Smooth muscle cell (in vitro differentiated cells): ENCODE measurements around the gene C1QTNF12. TPM values are rescaled to one million over a fixed set of nuclear protein-coding genes. Genes with fewer than 3 reads are reported as not detected.

ENCODE experiments used
- DNase-seq: peaks from one replicate; lab custom pipeline; 2025; ENCODE audit not compliant: unreplicated experiment; lab: John Stamatoyannopoulos, UW
- H2AFZ ChIP-seq: fragments of 200-600 bp; sonication (generic); 2 replicates; pipeline ENCODE4 v1.6.0; 2016; ENCODE audit warnings: antibody characterized with exemption, low read depth, mild to moderate bottlenecking
- H3F3A ChIP-seq: fragments of 200-600 bp; sonication (generic); 2 replicates; pipeline ENCODE4 v1.6.0; 2017; ENCODE audit warnings: antibody characterized with exemption, low read depth
- H3K27ac ChIP-seq: fragments of 200-600 bp; sonication (generic); 2 replicates; pipeline ENCODE4 v1.5.1; 2016; ENCODE audit warnings: low read depth, mild to moderate bottlenecking
- H3K27me3 ChIP-seq: fragments of 200-600 bp; sonication (generic); 2 replicates; pipeline ENCODE4 v1.6.1; 2016; ENCODE audit warnings: low read depth, mild to moderate bottlenecking
- H3K36me3 ChIP-seq: fragments of 200-600 bp; sonication (generic); 2 replicates; pipeline ENCODE4 v1.5.1; 2016; ENCODE audit warnings: low read depth
- H3K4me1 ChIP-seq: fragments of 200-600 bp; sonication (generic); 2 replicates; pipeline ENCODE4 v1.5.1; 2016; ENCODE audit warnings: low read depth
- H3K4me2 ChIP-seq: fragments of 200-600 bp; sonication (generic); 2 replicates; pipeline ENCODE4 v1.6.0; 2016; ENCODE audit warnings: mild to moderate bottlenecking
- H3K4me3 ChIP-seq: fragments of 200-600 bp; sonication (generic); 2 replicates; pipeline ENCODE4 v1.5.1; 2016; ENCODE audit warnings: mild to moderate bottlenecking
- H3K79me2 ChIP-seq: fragments of 200-600 bp; sonication (generic); 2 replicates; pipeline ENCODE4 v1.6.0; 2016; ENCODE audit warnings: low read depth, mild to moderate bottlenecking
- H3K9ac ChIP-seq: fragments of 200-600 bp; sonication (generic); 2 replicates; pipeline ENCODE4 v1.6.0; 2016; ENCODE audit warnings: low read depth
- H3K9me3 ChIP-seq: fragments of 200-600 bp; sonication (generic); replicated peaks from 2 replicates; pipeline ENCODE4 v1.5.1; 2016; ENCODE audit warnings: low read depth
- H4K20me1 ChIP-seq: fragments of 200-600 bp; sonication (generic); 2 replicates; pipeline ENCODE4 v1.6.0; 2016; ENCODE audit warnings: low read depth
- WGBS: methylation state at CpG from one replicate; pipeline ENCODE4 v1.1.7; 2016; ENCODE audit warnings: low lambda C conversion rate; 5-methylcytosine and 5-hydroxymethylcytosine counted together
- polyA plus RNA-seq: library from polyadenylated mRNA; unstranded; fragments of >200 nt; fragmentation: Nextera tagmentation; extraction: Ambion mirVana; gene quantifications from 2 replicates; pipeline ENCODE4 v1.2.1, GENCODE V29; 2016
- total RNA-seq: library from RNA; depleted of rRNA; stranded (reverse); fragments of >200 nt; gene quantifications from 2 replicates; pipeline ENCODE4 v1.2.3, GENCODE V29; 2014
- TF ChIP-seq, protein P1 (sequence below): fragments of 200-600 bp; sonication (generic); IDR thresholded peaks from 2 replicates; pipeline ENCODE4 v1.5.1; 2017; ENCODE audit warnings: borderline replicate concordance, mild to moderate bottlenecking, antibody characterized with exemption; ENCODE audit not compliant: insufficient read depth, poor library complexity, severe bottlenecking

C1QTNF12 gene
- total and polyA plus RNA-seq, 2 experiments from 2014 or later = 1.8 to 5.4 TPM

DNA sequence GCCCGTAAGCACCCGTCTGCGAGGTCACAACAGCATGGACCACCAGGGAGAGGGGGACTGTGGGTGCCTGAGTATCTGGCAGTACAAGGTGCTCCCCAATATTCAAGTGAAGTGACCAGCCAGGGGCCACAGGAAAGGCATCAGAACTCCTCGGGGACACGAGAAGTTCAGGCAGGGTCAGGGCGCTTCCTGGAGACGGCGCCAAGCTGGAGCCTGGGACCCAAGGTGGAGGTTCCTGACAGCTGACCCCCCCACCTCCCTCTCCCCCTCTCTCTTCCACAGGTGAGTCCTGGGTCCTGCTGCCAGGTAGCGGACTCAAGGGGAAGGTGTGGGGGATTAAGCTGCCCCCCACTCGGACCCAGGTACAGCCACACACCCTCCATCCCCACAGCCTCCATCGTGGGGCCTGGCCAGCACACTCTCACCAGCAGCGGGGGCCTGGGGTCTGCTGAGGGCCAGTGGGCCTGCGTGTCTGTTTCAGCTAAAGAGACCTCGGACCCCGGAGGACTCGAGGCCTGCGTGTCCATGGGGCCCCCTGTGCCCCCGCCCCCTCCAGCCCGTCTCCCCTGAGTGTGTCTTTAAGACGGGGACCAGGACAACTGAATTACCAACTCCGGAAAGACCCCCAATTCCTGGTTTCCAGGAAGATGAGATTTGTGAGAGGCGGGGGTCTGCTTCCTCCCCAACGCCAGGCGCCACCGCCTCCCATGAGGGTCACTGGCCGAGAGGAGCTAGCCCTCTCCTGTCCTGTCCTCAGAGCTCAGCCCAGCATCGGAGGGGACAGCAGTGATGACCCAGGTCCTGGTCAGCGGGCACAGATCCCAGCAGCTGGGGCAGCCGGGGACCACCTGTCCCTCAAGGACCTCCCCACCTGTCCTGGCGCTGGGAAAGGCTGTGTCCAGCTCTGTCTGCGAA lies 46.3 kb downstream of the C1QTNF12 start:
- peak overlapping the region; percentile 81 for H3K4me2 ChIP-seq
- peak overlapping the region; percentile 19 for H3K27ac ChIP-seq
- peak overlapping the region; percentile 52 for H3K4me3 ChIP-seq
- no peaks in the 10 kb centered on the region for H3K9me3 ChIP-seq
- 92% methylated on average over 30 of the region's 31 CpGs for WGBS
- no peaks in the 10 kb centered on the region for H4K20me1 ChIP-seq
- H3K9ac ChIP-seq = peak overlapping the region; percentile 75
- H3K79me2 ChIP-seq = no peaks in the 10 kb centered on the region
- H3K4me1 ChIP-seq = no peaks in the 10 kb centered on the region
- TF ChIP-seq, protein P1, sequence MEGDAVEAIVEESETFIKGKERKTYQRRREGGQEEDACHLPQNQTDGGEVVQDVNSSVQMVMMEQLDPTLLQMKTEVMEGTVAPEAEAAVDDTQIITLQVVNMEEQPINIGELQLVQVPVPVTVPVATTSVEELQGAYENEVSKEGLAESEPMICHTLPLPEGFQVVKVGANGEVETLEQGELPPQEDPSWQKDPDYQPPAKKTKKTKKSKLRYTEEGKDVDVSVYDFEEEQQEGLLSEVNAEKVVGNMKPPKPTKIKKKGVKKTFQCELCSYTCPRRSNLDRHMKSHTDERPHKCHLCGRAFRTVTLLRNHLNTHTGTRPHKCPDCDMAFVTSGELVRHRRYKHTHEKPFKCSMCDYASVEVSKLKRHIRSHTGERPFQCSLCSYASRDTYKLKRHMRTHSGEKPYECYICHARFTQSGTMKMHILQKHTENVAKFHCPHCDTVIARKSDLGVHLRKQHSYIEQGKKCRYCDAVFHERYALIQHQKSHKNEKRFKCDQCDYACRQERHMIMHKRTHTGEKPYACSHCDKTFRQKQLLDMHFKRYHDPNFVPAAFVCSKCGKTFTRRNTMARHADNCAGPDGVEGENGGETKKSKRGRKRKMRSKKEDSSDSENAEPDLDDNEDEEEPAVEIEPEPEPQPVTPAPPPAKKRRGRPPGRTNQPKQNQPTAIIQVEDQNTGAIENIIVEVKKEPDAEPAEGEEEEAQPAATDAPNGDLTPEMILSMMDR = no peak
- H2AFZ ChIP-seq = no peak overlapping the region
- no peak for DNase-seq
- H3K27me3 ChIP-seq = no peaks in the 10 kb centered on the region
- no peaks in the 10 kb centered on the region for H3F3A ChIP-seq
- no peaks in the 10 kb centered on the region for H3K36me3 ChIP-seq

DNA sequence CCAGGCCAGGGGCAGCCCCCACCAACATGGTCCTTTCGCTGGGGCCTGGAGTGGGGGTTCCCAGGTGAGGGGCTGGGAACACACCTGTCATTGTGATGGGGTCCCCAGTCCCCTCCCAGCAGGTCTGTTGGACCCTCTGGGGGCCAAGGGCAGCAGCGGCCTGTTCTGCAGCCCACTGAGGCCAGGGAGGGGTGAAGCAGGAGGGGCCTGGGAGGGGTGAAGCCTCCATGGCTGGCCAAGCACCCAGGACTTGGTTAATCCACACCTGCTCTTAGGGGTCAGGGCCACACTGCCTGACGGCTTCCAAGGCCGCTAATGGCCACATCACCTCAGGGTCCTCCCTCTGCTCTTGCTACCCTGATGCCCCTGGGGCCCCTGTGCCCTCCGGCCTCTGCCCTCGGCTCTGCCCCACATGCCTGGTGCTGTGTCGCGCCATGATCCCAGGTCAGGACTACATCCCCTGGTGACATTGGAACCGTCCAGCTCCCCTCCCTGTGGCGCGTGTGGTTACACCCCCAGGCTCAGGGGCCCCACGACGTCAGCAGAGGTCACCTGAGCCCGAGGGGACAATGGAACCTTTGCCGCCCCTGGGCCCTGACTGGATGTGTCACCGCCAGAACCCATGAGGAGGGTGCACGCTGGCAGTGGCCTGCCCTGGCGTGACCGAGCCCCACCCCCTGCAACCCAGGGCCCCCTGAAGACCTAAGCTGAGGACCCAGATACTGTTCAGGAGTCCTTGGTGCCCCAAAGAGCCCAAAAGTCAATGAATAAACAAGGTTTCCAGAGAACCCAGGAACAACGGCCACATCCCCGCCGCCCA lies 47.2 kb downstream of the C1QTNF12 start:
- Histone ChIP-seq H3K4me1 (no peaks in the 10 kb centered on the region), H3K9ac (no peak overlapping the region), H3K4me3 (no peak overlapping the region), H3K79me2 (no peaks in the 10 kb centered on the region), H2AFZ (no peak overlapping the region), H3F3A (no peaks in the 10 kb centered on the region), H3K4me2 (no peak overlapping the region), H3K27me3 (no peaks in the 10 kb centered on the region), H3K27ac (no peak overlapping the region), H3K36me3 (no peaks in the 10 kb centered on the region), H3K9me3 (no peaks in the 10 kb centered on the region), H4K20me1 (no peaks in the 10 kb centered on the region)
- TF ChIP-seq, protein P1 = no peak
- 90% methylated on average over 22 of the region's 22 CpGs for WGBS
- no peak for DNase-seq

DNA sequence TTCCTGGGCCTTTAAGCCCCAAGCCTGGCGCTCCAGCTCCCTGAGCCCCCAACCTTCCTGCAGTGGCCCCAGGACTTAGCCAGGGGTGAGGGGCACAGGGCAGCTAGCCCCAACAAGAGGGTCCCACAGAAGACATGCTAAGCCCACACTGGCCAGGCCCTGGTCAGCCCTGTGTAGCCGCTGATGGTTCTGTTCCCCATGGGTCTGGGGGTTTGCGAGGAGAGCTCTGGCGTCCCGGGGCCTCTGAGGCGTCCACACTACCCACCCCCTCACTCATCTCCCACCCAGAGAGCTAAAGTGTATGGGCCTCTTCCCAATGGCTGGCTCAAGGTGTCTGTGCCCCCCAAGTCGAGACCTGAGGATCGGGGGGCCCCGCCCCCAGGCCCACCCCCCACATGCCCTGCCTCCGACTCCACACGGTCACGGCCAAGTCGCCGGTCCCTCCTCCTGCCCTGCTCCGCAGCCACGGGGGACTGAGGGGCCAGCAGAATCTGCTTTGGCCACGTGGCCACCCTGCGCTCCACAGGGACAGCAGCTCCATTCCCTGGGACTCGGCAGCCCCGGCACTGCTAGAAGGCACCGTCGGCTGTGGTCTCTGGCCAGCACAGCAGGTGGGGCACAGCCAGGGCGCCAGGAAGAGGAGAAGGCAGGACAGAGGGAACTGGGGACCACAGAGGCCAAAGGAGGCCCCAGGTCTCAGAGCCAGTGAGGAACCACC lies 47.9 kb downstream of the C1QTNF12 start:
- WGBS = 86% methylated on average over 21 of the region's 23 CpGs

More for the DNA sequence above, 47.9 kb downstream of the C1QTNF12 start:
- no peaks in the 10 kb centered on the region for H3K4me1 ChIP-seq
- H3K9ac ChIP-seq = no peak overlapping the region
- H3K27me3 ChIP-seq = no peaks in the 10 kb centered on the region
- H4K20me1 ChIP-seq = no peaks in the 10 kb centered on the region
- no peak overlapping the region for H3K4me2 ChIP-seq
- no peaks in the 10 kb centered on the region for H3K9me3 ChIP-seq
- H2AFZ ChIP-seq = no peak overlapping the region
- H3K36me3 ChIP-seq = no peaks in the 10 kb centered on the region
- DNase-seq = no peak
- H3K79me2 ChIP-seq = no peaks in the 10 kb centered on the region
- TF ChIP-seq, protein P1 = no peak
- H3F3A ChIP-seq = no peaks in the 10 kb centered on the region
- H3K4me3 ChIP-seq = no peak overlapping the region
- H3K27ac ChIP-seq = no peak overlapping the region
